NCI-H1694 treated with DMSO at 0.1 percent for 48 hours (cell line): ENCODE results near the gene PKIB.
"Not testable (repeated sequence)": the region's sequence is repeated elsewhere in the genome, so short reads cannot be mapped to it uniquely, and the experiment has no call there.

Experiments
- DNase-seq: peaks from one replicate; lab custom pipeline; 2025; lab: John Stamatoyannopoulos, UW

The PKIB gene

DNA sequence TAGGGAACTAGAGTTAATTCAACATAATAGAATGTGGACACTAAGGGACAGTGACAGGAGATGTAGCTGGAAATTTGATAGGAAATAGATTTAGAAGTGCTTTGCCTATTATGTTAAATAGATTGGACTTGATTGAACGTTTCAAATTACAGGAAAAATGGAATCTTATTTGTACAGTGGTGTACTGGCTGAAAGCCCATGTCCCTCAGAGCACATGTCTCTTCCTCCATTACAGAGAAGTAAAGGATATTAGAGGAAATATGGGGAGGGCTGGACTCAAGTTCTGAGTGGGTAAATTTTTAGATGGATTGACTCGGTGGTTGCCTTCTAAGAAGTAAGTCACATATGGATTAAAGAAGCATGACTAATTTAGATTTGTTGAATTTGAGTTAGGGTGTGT, 11.4 kb downstream of the PKIB start:
- no peak for DNase-seq

DNA sequence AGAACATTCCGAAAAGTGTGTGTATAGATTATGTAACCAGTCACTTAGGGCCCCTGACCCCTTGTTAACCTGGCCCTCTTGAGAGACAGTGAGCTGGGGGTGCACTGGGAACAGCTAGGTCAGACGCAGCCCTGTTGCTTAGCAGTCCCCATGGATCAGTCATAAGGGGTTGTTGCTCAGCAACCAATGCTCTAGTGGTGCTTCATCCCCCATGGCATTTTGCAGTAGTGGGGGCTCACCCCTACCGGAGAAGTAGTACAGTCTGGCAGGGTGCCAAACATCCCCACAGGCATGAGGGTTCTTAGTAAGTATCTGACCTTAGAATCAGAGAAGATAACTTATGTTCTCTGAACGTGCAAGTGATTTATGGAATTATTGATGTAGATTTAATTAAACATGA, 12.3 kb downstream of the PKIB start:
- DNase-seq: no peak

DNA sequence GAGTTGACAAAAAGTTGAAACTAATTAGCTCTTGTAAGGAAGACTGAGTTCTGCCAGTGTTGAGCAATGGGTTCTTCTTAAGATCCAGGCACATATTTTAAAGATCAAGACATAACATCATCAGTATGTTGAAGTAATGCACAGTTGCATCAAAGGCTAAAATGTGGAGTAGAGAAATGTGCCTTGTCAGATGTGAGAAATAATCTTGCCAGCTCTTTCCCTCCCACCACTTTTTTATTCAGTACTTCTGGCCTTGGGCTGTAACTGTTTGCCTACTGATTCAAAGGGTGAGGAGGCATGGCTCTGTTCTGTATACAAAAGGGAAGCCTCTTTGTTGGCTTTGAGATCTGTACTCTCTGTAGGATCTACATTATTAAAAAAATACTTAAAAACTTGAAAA, 13.1 kb downstream of the PKIB start:
- no peak for DNase-seq

GRCh38 chr6:122624853-122625252, 14.6 kb downstream of the PKIB start:
- no peak for DNase-seq

- DNase-seq: no peak
Observed at GRCh38 chr6:122628714-122629113, 18.5 kb downstream of the PKIB start.

GRCh38 chr6:122631571-122632249, 21.5 kb downstream of the PKIB start:
- no peak for DNase-seq

DNA sequence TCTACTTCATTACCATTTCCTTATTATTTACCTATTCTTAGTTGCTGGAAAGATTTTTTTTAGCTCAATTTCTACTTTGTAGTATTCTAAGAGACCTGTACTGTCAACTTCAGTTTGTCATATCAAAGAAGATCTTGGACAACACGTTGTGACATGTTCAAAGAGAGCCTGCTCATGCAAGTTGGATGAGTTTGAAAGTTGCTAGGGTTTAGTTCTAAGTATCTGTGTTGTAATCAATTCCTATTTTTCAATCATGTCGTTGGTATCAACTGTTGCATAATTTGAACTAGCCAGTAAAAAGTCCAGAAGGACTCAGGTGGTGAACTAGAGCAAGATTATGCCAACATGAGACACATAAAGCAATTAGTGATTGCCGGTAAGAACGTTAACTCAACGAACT, 30.2 kb downstream of the PKIB start:
- no peak for DNase-seq

DNA sequence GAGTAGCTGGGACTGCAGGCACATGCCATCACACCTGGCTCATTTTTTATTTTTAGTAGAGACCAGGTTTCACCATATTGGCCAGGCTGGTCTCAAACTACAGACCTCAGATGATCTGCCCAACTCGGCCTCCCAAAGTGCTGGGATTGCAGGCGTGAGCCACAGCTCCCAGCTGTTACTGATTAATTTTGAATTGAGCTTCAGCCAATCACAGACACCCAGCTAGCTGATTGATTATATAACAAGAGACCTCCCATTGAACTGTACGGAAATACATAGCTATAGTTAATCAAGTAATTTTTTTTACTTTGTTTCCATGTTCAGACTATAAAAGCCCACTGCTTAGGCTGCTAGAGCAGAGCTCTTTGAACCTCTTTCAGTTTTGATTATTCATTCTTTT, 31.6 kb downstream of the PKIB start:
- DNase-seq: no peak

- DNase-seq: not testable (repeated sequence)
Observed at GRCh38 chr6:122642604-122643003, 32.4 kb downstream of the PKIB start.

- no peak for DNase-seq
Observed at GRCh38 chr6:122645256-122645655, 35.1 kb downstream of the PKIB start.

- DNase-seq: no peak
Observed at GRCh38 chr6:122647765-122648164, 37.6 kb downstream of the PKIB start.

DNA sequence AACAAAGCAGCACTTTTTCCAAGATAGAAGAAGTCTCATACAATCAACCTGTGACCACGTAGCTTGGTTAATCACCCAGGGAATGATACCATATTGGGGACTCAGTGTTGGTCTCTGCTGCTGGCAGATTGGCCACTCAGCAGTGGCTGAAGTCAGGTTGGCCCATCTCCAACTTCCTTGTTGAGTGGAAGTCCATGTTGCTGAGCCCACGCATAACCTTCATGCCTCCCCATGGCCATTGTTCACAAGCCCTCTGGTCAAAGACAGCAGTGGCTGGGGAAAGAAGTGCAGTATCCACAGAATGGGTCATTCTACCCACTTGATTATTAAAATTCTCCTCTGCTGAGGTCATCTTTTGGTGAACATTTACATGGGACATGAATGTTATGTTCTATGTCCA, 38.5 kb downstream of the PKIB start:
- DNase-seq: no peak

GRCh38 chr6:122649701-122650100, 39.5 kb downstream of the PKIB start:
- no peak for DNase-seq

DNA sequence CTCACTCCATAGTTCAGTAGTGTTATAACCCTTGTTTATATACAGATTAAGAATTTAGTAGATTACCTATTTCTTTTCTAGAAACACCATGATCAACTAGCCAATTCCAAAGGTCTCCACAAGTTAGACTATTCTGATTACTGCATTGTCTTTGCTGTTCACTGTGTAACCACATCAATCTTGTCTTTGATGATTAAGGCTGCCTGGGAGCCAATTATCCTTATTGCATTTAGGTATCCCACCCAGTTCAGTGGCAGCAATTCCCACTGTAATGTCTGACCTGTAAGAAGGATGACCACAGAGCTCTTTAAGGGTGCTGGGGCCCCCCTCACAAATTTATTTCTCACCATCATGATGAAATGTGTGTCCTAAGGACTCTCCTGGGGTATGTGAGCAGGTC, 40.2 kb downstream of the PKIB start:
- DNase-seq: no peak

DNA sequence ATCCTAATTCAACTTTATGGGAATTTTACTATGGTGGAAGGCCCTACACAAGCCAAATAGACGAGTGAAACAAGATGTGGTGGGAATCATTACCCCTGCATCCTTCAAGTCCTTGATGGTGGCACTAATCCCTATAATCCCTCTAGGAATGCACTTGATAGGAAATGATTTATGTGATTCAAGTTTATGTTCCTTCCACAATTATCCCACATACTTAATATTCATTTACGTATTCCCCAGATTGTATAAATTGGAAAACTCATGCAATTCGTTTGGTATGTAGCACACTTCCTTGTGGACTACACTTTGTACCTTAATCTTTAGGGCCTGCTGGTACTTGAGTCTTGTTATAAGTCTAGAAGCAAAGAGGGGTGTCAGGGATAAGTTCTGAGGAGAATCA, 40.8 kb downstream of the PKIB start:
- DNase-seq: no peak

- DNase-seq: no peak
Observed at GRCh38 chr6:122651604-122652003, 41.4 kb downstream of the PKIB start.

DNA sequence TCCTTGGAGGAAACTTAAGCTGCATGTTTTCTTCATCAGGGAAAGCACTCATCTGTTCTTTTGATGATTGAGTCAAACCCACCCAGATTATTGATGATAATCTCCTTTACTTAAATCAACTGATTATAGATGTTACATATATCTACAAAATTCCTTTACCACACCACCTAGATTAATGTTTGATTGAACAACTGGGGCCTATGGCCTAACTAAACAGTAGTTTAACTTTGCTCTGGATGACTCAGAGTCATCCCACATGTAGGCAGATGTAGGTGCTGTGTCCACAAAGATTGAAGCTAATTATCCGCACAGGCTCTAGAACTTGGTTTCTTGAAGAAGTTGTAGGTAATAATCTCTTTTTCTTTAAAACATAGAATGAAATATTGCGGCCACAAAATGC, 42.2 kb downstream of the PKIB start:
- DNase-seq: no peak

- no peak for DNase-seq
Observed at GRCh38 chr6:122653094-122653493, 42.9 kb downstream of the PKIB start.

GRCh38 chr6:122654012-122654411, 43.8 kb downstream of the PKIB start:
- DNase-seq: no peak

DNA sequence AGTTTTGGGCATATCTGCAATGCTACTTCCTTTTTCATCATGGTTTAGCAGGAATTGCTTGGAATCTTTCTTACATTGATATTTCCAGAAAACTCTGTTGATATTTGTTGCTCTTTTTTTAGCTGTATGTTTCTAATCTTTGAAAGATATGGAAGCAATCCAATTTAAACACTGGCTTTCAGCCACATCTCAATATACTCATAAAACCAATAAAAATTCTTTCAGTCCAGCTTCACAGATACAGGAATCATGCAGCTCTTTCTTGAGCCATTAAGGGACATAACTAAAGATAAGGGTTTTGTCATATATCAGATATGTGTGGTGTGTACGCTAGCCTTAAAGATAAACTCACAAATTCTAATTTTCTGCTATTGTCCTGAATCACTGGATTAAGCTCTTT, 47.4 kb downstream of the PKIB start:
- DNase-seq: no peak

DNA sequence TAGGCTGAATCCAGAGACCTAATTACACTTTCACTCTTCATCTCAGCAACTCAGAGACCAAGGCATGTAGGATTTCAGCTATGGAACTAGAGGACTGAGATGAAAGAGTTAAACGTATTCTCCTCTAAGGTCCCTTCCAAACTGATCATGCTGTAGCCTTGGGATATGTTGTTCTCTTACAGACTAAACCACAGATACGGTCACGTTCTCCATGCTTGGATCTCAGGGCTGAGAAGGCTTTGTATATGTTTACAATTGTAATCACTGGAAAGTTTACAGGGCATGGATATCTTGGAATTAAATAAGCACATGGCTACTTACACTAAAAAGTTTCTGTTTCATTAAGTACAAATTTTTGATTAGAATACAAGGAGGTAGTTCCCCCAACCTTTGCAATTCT, 50.1 kb downstream of the PKIB start:
- DNase-seq: no peak

GRCh38 chr6:122663981-122664380, 53.8 kb downstream of the PKIB start:
- DNase-seq: no peak

GRCh38 chr6:122665929-122666328, 55.7 kb downstream of the PKIB start:
- DNase-seq: no peak

GRCh38 chr6:122666418-122666817, 56.2 kb downstream of the PKIB start:
- no peak for DNase-seq

- DNase-seq: no peak
Observed at GRCh38 chr6:122669418-122669817, 59.2 kb downstream of the PKIB start.
